Stimulated activated CD8-positive, alpha-beta memory T cell treated with anti-CD3 and anti-CD28 coated beads, Interleukin-7, amount 100 ng/mL, for 1 hour (primary cell): Measurements from ENCODE around the gene FOXB1.

Experiments used
- DNase-seq, 2 donors: peaks; one replicate each; pipeline ENCODE4 v3.0.0-alpha.2; 2020; ENCODE audit warnings: low read depth in 2 of 2

FOXB1 gene

GRCh38 chr15:59998950-59999611 lies 5.0 kb upstream of the FOXB1 start:
- DNase-seq, result no peak

- DNase-seq, result no peak
Measured at GRCh38 chr15:59999612-60000112, 4.4 kb upstream of the FOXB1 start.

GRCh38 chr15:60000113-60000823 lies 3.8 kb upstream of the FOXB1 start:
- DNase-seq, result no peak

- DNase-seq, result no peak
Measured at GRCh38 chr15:60000824-60001609, 3.1 kb upstream of the FOXB1 start.

- no peak for DNase-seq
Measured at GRCh38 chr15:60001610-60002527, 2.2 kb upstream of the FOXB1 start.

- DNase-seq, result no peak
Measured at GRCh38 chr15:60002528-60003218, 1.4 kb upstream of the FOXB1 start.

GRCh38 chr15:60003243-60004008 lies 685 bp upstream of the FOXB1 start:
- DNase-seq, result no peak

GRCh38 chr15:60004846-60005351 lies 788 bp downstream of the FOXB1 start:
- DNase-seq, result no peak

GRCh38 chr15:60005352-60006202 lies 1.5 kb downstream of the FOXB1 start:
- DNase-seq, result no peak

GRCh38 chr15:60006203-60006862 lies 2.2 kb downstream of the FOXB1 start:
- DNase-seq, result peak; percentile 16 to 56

GRCh38 chr15:60006873-60007272 lies 2.8 kb downstream of the FOXB1 start:
- DNase-seq, result no peak

- no peak for DNase-seq
Measured at GRCh38 chr15:60009124-60009960, 5.2 kb downstream of the FOXB1 start.

GRCh38 chr15:60009980-60010732 lies 6.0 kb downstream of the FOXB1 start:
- no peak for DNase-seq

- DNase-seq, result no peak
Measured at GRCh38 chr15:60010858-60011257, 6.7 kb downstream of the FOXB1 start.

GRCh38 chr15:60012695-60013094 lies 8.6 kb downstream of the FOXB1 start:
- DNase-seq, result no peak
